Measurements from ENCODE around the gene MPC1. TPM values are rescaled to one million over a fixed set of nuclear protein-coding genes. Genes with fewer than 3 reads are reported as not detected.
A peak's percentile ranks its signal among the peaks of the same experiment; 100 is the strongest.
"Not testable (repeated sequence)": the region's sequence is repeated elsewhere in the genome, so short reads cannot be mapped to it uniquely, and the experiment has no call there.

The MPC1 gene
- total RNA-seq, 1 experiment from 2014 or later: 109 TPM

- H3K27me3 ChIP-seq (ENCODE audit: low read length): no peaks in the 10 kb centered on the region
- no peak overlapping the region for H2AFZ ChIP-seq (ENCODE audit: low read length)
- H3K27ac ChIP-seq (ENCODE audit: low read length): no peak overlapping the region
- DNase-seq: no peak
- H3K4me2 ChIP-seq (ENCODE audit: low read depth, low read length, poor library complexity, severe bottlenecking): no peak overlapping the region
- no peaks in the 10 kb centered on the region for H3K9me2 ChIP-seq (replicated peaks; ENCODE audit: insufficient read depth, low read length)
- no peaks in the 10 kb centered on the region for H4K20me1 ChIP-seq (ENCODE audit: insufficient read depth, low read depth, low read length)
- H3K9me3 ChIP-seq (ENCODE audit: low read length): no peaks in the 10 kb centered on the region
- no peak overlapping the region for H3K9ac ChIP-seq (ENCODE audit: low read length)
- no peak overlapping the region for H3K4me3 ChIP-seq (ENCODE audit: low read length)
- H3K79me2 ChIP-seq (ENCODE audit: low read length): no peaks in the 10 kb centered on the region
- peaks cover 27% of the 10 kb centered on the region for H3K4me1 ChIP-seq (ENCODE audit: low read length)
- H3K36me3 ChIP-seq (ENCODE audit: insufficient read depth, low read length): no peaks in the 10 kb centered on the region; the same call in 1 of the 2 replicates
Observed at GRCh38 chr6:166366921-166367320, 15.8 kb downstream of the MPC1 start.

GRCh38 chr6:166365806-166366205 lies 16.9 kb downstream of the MPC1 start:
- no peaks in the 10 kb centered on the region for H4K20me1 ChIP-seq (ENCODE audit: insufficient read depth, low read depth, low read length)
- H3K9me2 ChIP-seq (replicated peaks; ENCODE audit: insufficient read depth, low read length): no peaks in the 10 kb centered on the region
- peak overlapping the region; percentile 34 for H3K4me2 ChIP-seq (ENCODE audit: low read depth, low read length, poor library complexity, severe bottlenecking)
- peaks cover 27% of the 10 kb centered on the region for H3K4me1 ChIP-seq (ENCODE audit: low read length)
- no peaks in the 10 kb centered on the region for H3K79me2 ChIP-seq (ENCODE audit: low read length)
- no peaks in the 10 kb centered on the region for H3K27me3 ChIP-seq (ENCODE audit: low read length)
- H3K9me3 ChIP-seq (ENCODE audit: low read length): no peaks in the 10 kb centered on the region
- no peak overlapping the region for H2AFZ ChIP-seq (ENCODE audit: low read length)
- H3K27ac ChIP-seq (ENCODE audit: low read length): peak overlapping the region; percentile 43
- no peaks in the 10 kb centered on the region; the same call in 1 of the 2 replicates for H3K36me3 ChIP-seq (ENCODE audit: insufficient read depth, low read length)
- H3K9ac ChIP-seq (ENCODE audit: low read length): no peak overlapping the region
- DNase-seq: no peak
- H3K4me3 ChIP-seq (ENCODE audit: low read length): peak overlapping the region; percentile 4; the same call in 1 of the 2 replicates

- Histone ChIP-seq H4K20me1 (ENCODE audit: insufficient read depth, low read depth, low read length) (no peaks in the 10 kb centered on the region), H3K9me3 (ENCODE audit: low read length) (no peaks in the 10 kb centered on the region), H3K9me2 (replicated peaks; ENCODE audit: insufficient read depth, low read length) (no peaks in the 10 kb centered on the region), H3K79me2 (ENCODE audit: low read length) (no peaks in the 10 kb centered on the region), H3K27ac (ENCODE audit: low read length) (peak overlapping the region; percentile 43; the same call in 1 of the 2 replicates), H3K27me3 (ENCODE audit: low read length) (no peaks in the 10 kb centered on the region), H3K36me3 (ENCODE audit: insufficient read depth, low read length) (no peaks in the 10 kb centered on the region; the same call in 1 of the 2 replicates), H3K4me2 (ENCODE audit: low read depth, low read length, poor library complexity, severe bottlenecking) (peak overlapping the region; percentile 34), H3K9ac (ENCODE audit: low read length) (no peak overlapping the region), H3K4me3 (ENCODE audit: low read length) (0 out of 2 replicates have a peak overlapping the region, but pooled peaks have one; percentile 17), H2AFZ (ENCODE audit: low read length) (no peak overlapping the region), H3K4me1 (ENCODE audit: low read length) (peaks cover 27% of the 10 kb centered on the region)
- DNase-seq: no peak
Observed at GRCh38 chr6:166365221-166365620, 17.5 kb downstream of the MPC1 start.

GRCh38 chr6:166364456-166364855 lies 18.3 kb downstream of the MPC1 start:
- no peak overlapping the region for H3K9ac ChIP-seq (ENCODE audit: low read length)
- no peak overlapping the region for H2AFZ ChIP-seq (ENCODE audit: low read length)
- H3K27ac ChIP-seq (ENCODE audit: low read length): no peak overlapping the region
- H3K36me3 ChIP-seq (ENCODE audit: insufficient read depth, low read length): no peaks in the 10 kb centered on the region; the same call in 1 of the 2 replicates
- no peaks in the 10 kb centered on the region for H3K79me2 ChIP-seq (ENCODE audit: low read length)
- H3K9me3 ChIP-seq (ENCODE audit: low read length): no peaks in the 10 kb centered on the region
- H4K20me1 ChIP-seq (ENCODE audit: insufficient read depth, low read depth, low read length): no peaks in the 10 kb centered on the region
- H3K4me3 ChIP-seq (ENCODE audit: low read length): no peak overlapping the region
- H3K4me1 ChIP-seq (ENCODE audit: low read length): peaks cover 22% of the 10 kb centered on the region
- no peaks in the 10 kb centered on the region for H3K9me2 ChIP-seq (replicated peaks; ENCODE audit: insufficient read depth, low read length)
- DNase-seq: no peak
- H3K4me2 ChIP-seq (ENCODE audit: low read depth, low read length, poor library complexity, severe bottlenecking): no peak overlapping the region
- no peaks in the 10 kb centered on the region for H3K27me3 ChIP-seq (ENCODE audit: low read length)

GRCh38 chr6:166362427-166362826 lies 20.3 kb downstream of the MPC1 start:
- H3K36me3 ChIP-seq (ENCODE audit: insufficient read depth, low read length); H2AFZ ChIP-seq (ENCODE audit: low read length); H3K9ac ChIP-seq (ENCODE audit: low read length); H3K9me2 ChIP-seq (replicated peaks; ENCODE audit: insufficient read depth, low read length); H3K27ac ChIP-seq (ENCODE audit: low read length); H4K20me1 ChIP-seq (ENCODE audit: insufficient read depth, low read depth, low read length); H3K27me3 ChIP-seq (ENCODE audit: low read length); H3K4me3 ChIP-seq (ENCODE audit: low read length); H3K9me3 ChIP-seq (ENCODE audit: low read length); H3K4me2 ChIP-seq (ENCODE audit: low read depth, low read length, poor library complexity, severe bottlenecking); DNase-seq; H3K79me2 ChIP-seq (ENCODE audit: low read length): not testable (repeated sequence)
- peaks cover 22% of the 10 kb centered on the region for H3K4me1 ChIP-seq (ENCODE audit: low read length)

- Histone ChIP-seq H3K27me3 (ENCODE audit: low read length) (no peaks in the 10 kb centered on the region), H3K27ac (ENCODE audit: low read length) (no peak overlapping the region), H3K4me3 (ENCODE audit: low read length) (no peak overlapping the region), H3K4me1 (ENCODE audit: low read length) (peaks cover 14% of the 10 kb centered on the region), H3K79me2 (ENCODE audit: low read length) (no peaks in the 10 kb centered on the region), H2AFZ (ENCODE audit: low read length) (no peak overlapping the region), H3K9me2 (replicated peaks; ENCODE audit: insufficient read depth, low read length) (no peaks in the 10 kb centered on the region), H3K9ac (ENCODE audit: low read length) (no peak overlapping the region), H3K4me2 (ENCODE audit: low read depth, low read length, poor library complexity, severe bottlenecking) (no peak overlapping the region), H3K9me3 (ENCODE audit: low read length) (no peaks in the 10 kb centered on the region), H3K36me3 (ENCODE audit: insufficient read depth, low read length) (no peaks in the 10 kb centered on the region; the same call in 1 of the 2 replicates), H4K20me1 (ENCODE audit: insufficient read depth, low read depth, low read length) (no peaks in the 10 kb centered on the region)
- DNase-seq: no peak
Observed at GRCh38 chr6:166361077-166361429, 21.7 kb downstream of the MPC1 start.

- no peaks in the 10 kb centered on the region for H3K9me3 ChIP-seq (ENCODE audit: low read length)
- H3K4me1 ChIP-seq (ENCODE audit: low read length): peaks cover 12% of the 10 kb centered on the region
- no peak for DNase-seq
- no peaks in the 10 kb centered on the region for H4K20me1 ChIP-seq (ENCODE audit: insufficient read depth, low read depth, low read length)
- no peaks in the 10 kb centered on the region for H3K9me2 ChIP-seq (replicated peaks; ENCODE audit: insufficient read depth, low read length)
- no peaks in the 10 kb centered on the region; the same call in 1 of the 2 replicates for H3K36me3 ChIP-seq (ENCODE audit: insufficient read depth, low read length)
- no peaks in the 10 kb centered on the region for H3K27me3 ChIP-seq (ENCODE audit: low read length)
- H3K79me2 ChIP-seq (ENCODE audit: low read length): no peaks in the 10 kb centered on the region
- H3K27ac ChIP-seq (ENCODE audit: low read length): no peak overlapping the region
- H3K4me3 ChIP-seq (ENCODE audit: low read length): no peak overlapping the region
- no peak overlapping the region for H3K4me2 ChIP-seq (ENCODE audit: low read depth, low read length, poor library complexity, severe bottlenecking)
- H3K9ac ChIP-seq (ENCODE audit: low read length): no peak overlapping the region
- H2AFZ ChIP-seq (ENCODE audit: low read length): no peak overlapping the region
Observed at GRCh38 chr6:166360243-166361076, 22.3 kb downstream of the MPC1 start.

GRCh38 chr6:166355552-166355951 lies 27.2 kb downstream of the MPC1 start:
- Histone ChIP-seq H3K79me2 (ENCODE audit: low read length) (no peaks in the 10 kb centered on the region), H3K4me1 (ENCODE audit: low read length) (peaks cover 11% of the 10 kb centered on the region), H3K9me3 (ENCODE audit: low read length) (peaks cover 8% of the 10 kb centered on the region; the same call in 1 of the 2 replicates), H2AFZ (ENCODE audit: low read length) (no peak overlapping the region), H4K20me1 (ENCODE audit: insufficient read depth, low read depth, low read length) (no peaks in the 10 kb centered on the region), H3K9ac (ENCODE audit: low read length) (no peak overlapping the region), H3K27ac (ENCODE audit: low read length) (no peak overlapping the region), H3K36me3 (ENCODE audit: insufficient read depth, low read length) (peaks cover 6% of the 10 kb centered on the region; the same call in 1 of the 2 replicates), H3K27me3 (ENCODE audit: low read length) (no peaks in the 10 kb centered on the region), H3K9me2 (replicated peaks; ENCODE audit: insufficient read depth, low read length) (no peaks in the 10 kb centered on the region), H3K4me2 (ENCODE audit: low read depth, low read length, poor library complexity, severe bottlenecking) (no peak overlapping the region), H3K4me3 (ENCODE audit: low read length) (no peak overlapping the region)
- DNase-seq: no peak
